ENCODE data around the gene UNC79. TPM values are rescaled to one million over a fixed set of nuclear protein-coding genes. Genes with fewer than 3 reads are reported as not detected.

The UNC79 gene
- total RNA-seq, 1 experiment from 2014 or later = not detected

- no peaks in the 10 kb centered on the region for H3K9me2 ChIP-seq (replicated peaks; ENCODE audit: low read length)
- H3K9me3 ChIP-seq (ENCODE audit: low read length) = no peaks in the 10 kb centered on the region
- ATAC-seq (no peak), DNase-seq (no peak)
- POLR2A ChIA-PET (ENCODE audit: unreplicated experiment) = no interaction called here
- H2AFZ ChIP-seq (ENCODE audit: low read length) = no peak overlapping the region
- intact Hi-C loops (cut with micrococcal nuclease) = no loop called here
- CTCF ChIA-PET = no interaction called here
- H3K27me3 ChIP-seq (ENCODE audit: low read length) = no peaks in the 10 kb centered on the region
- H3K79me2 ChIP-seq (ENCODE audit: low read length) = no peaks in the 10 kb centered on the region
- no peak overlapping the region for H3K4me2 ChIP-seq (ENCODE audit: low read length)
- BruUV-seq (replicated peaks) = no TSS peak
- no peak for TF ChIP-seq EZH2phosphoT487 (IDR thresholded peaks at IDR 0.05; ENCODE audit: borderline replicate concordance, low read length)
- no peak for TF ChIP-seq CTCF (conservative IDR thresholded peaks at IDR 0.05; ENCODE audit: low read depth, low read length)
- TF ChIP-seq EZH2 (IDR thresholded peaks at IDR 0.05; ENCODE audit: low read length, unreplicated experiment) = no peak
- no peaks in the 10 kb centered on the region for H3F3A ChIP-seq (ENCODE audit: low read length, unreplicated experiment)
- H3K27ac ChIP-seq (ENCODE audit: low read length) = no peak overlapping the region
- no peak overlapping the region for H3K4me3 ChIP-seq (ENCODE audit: low read length)
- H3K9ac ChIP-seq (ENCODE audit: low read length) = no peak overlapping the region
- H4K20me1 ChIP-seq (ENCODE audit: low read length) = no peaks in the 10 kb centered on the region
- H3K4me1 ChIP-seq (ENCODE audit: insufficient read depth, low read length) = no peaks in the 10 kb centered on the region
- no peaks in the 10 kb centered on the region for H3K36me3 ChIP-seq (ENCODE audit: low read depth, low read length)
These were observed 79.3 kb downstream of the UNC79 start for GRCh38 chr14:93510056-93510455.

- no peak overlapping the region for H3K4me2 ChIP-seq (ENCODE audit: low read length)
- H2AFZ ChIP-seq (ENCODE audit: low read length) = no peak overlapping the region
- H3K27ac ChIP-seq (ENCODE audit: low read length) = no peak overlapping the region
- H3K9ac ChIP-seq (ENCODE audit: low read length) = no peak overlapping the region
- no peaks in the 10 kb centered on the region for H3K9me2 ChIP-seq (replicated peaks; ENCODE audit: low read length)
- intact Hi-C loops (cut with micrococcal nuclease) = no loop called here
- no peaks in the 10 kb centered on the region for H3K4me1 ChIP-seq (ENCODE audit: insufficient read depth, low read length)
- H3K27me3 ChIP-seq (ENCODE audit: low read length) = no peaks in the 10 kb centered on the region
- CTCF ChIA-PET = no interaction called here
- no peaks in the 10 kb centered on the region for H3K79me2 ChIP-seq (ENCODE audit: low read length)
- no TSS peak for BruUV-seq (replicated peaks)
- no peak overlapping the region for H3K4me3 ChIP-seq (ENCODE audit: low read length)
- H4K20me1 ChIP-seq (ENCODE audit: low read length) = no peaks in the 10 kb centered on the region
- DNase-seq (no peak), ATAC-seq (no peak)
- no peaks in the 10 kb centered on the region for H3F3A ChIP-seq (ENCODE audit: low read length, unreplicated experiment)
- no peak for TF ChIP-seq CTCF (conservative IDR thresholded peaks at IDR 0.05; ENCODE audit: low read depth, low read length)
- H3K9me3 ChIP-seq (ENCODE audit: low read length) = no peaks in the 10 kb centered on the region
- H3K36me3 ChIP-seq (ENCODE audit: low read depth, low read length) = no peaks in the 10 kb centered on the region
- POLR2A ChIA-PET (ENCODE audit: unreplicated experiment) = no interaction called here
These were observed 80.3 kb downstream of the UNC79 start for GRCh38 chr14:93511001-93511400.

- Histone ChIP-seq H3K4me1 (ENCODE audit: insufficient read depth, low read length) (no peaks in the 10 kb centered on the region), H3K9me2 (replicated peaks; ENCODE audit: low read length) (no peaks in the 10 kb centered on the region), H3K79me2 (ENCODE audit: low read length) (no peaks in the 10 kb centered on the region), H3F3A (ENCODE audit: low read length, unreplicated experiment) (no peaks in the 10 kb centered on the region), H2AFZ (ENCODE audit: low read length) (no peak overlapping the region), H3K36me3 (ENCODE audit: low read depth, low read length) (no peaks in the 10 kb centered on the region), H3K4me2 (ENCODE audit: low read length) (no peak overlapping the region), H3K4me3 (ENCODE audit: low read length) (no peak overlapping the region), H3K9me3 (ENCODE audit: low read length) (peaks cover 17% of the 10 kb centered on the region), H4K20me1 (ENCODE audit: low read length) (no peaks in the 10 kb centered on the region), H3K9ac (ENCODE audit: low read length) (no peak overlapping the region), H3K27me3 (ENCODE audit: low read length) (no peaks in the 10 kb centered on the region), H3K27ac (ENCODE audit: low read length) (no peak overlapping the region)
- ATAC-seq = no peak
- ChIA-PET POLR2A (ENCODE audit: unreplicated experiment) (no interaction called here), CTCF (no interaction called here)
- TF ChIP-seq EZH2 (IDR thresholded peaks at IDR 0.05; ENCODE audit: low read length, unreplicated experiment) (no peak), EZH2phosphoT487 (IDR thresholded peaks at IDR 0.05; ENCODE audit: borderline replicate concordance, low read length) (no peak), CTCF (conservative IDR thresholded peaks at IDR 0.05; ENCODE audit: low read depth, low read length) (no peak)
- DNase-seq = no peak
- intact Hi-C loops (cut with micrococcal nuclease) = no loop called here
- BruUV-seq (replicated peaks) = no TSS peak
These were observed 89.4 kb downstream of the UNC79 start for GRCh38 chr14:93520053-93520607.

All from PC-3 (cell line).